HepG2 (cell line): Measurements from ENCODE around the gene MRS2. TPM values are rescaled to one million over a fixed set of nuclear protein-coding genes. Genes with fewer than 3 reads are reported as not detected.
A peak's percentile ranks its signal among the peaks of the same experiment; 100 is the strongest.

Experiments used
- ATAC-seq: fragments of 200-7000 bp; cut with Tn5 transposase; 3 replicates; pipeline ENCODE4 v1.9.1; 2020; ENCODE audit warnings: mild to moderate bottlenecking, moderate library complexity
- BruUV-seq: library from RNA; stranded (reverse); fragments of 400-500 nt; replicated peaks from 2 replicates; lab custom pipeline; 2021; lab: Mats Ljungman, UMichigan
- CTCF ChIA-PET: fragments of 300-600 bp; formaldehyde crosslinking; extraction: SDS; loops from one replicate; lab custom pipeline; 2021; ENCODE audit warnings: low total read pairs, inconsistent platforms, low intra/inter-chr PET ratio; lab: Yijun Ruan, JAX
- POLR2A ChIA-PET: fragments of 350-600 bp; sonication (Branson Sonifier 250); formaldehyde crosslinking; loops from one replicate; lab custom pipeline; 2020; ENCODE audit warnings: antibody characterized with exemption, inconsistent platforms; lab: Yijun Ruan, JAX
- DNase-seq: peaks from one replicate; pipeline ENCODE4 v3.0.0-alpha.2; 2015; ENCODE audit warnings: low spot score
- FAIRE-seq: peaks from 3 replicates; lab custom pipeline; 2011; peaks lifted over from hg19 to GRCh38; lab: Jason Lieb, UNC
- H2AFZ ChIP-seq: one replicate; pipeline ENCODE4 v1.6.1; 2011; ENCODE audit warnings: low read length, inconsistent platforms
- H3K27ac ChIP-seq: fragments of 300-600 bp; 3 replicates; pipeline ENCODE4 v1.8.0; 2011; ENCODE audit warnings: mixed run types, mild to moderate bottlenecking, mixed read lengths, low read length, inconsistent platforms; ENCODE audit not compliant: insufficient read depth; ENCODE audit errors: extremely low read length
- H3K27me3 ChIP-seq, 2 experiments: fragments of 200-600 bp in 1 of 2; 2 replicates in 1 of 2; 3 replicates in 1 of 2; pipeline versions ENCODE4 v1.6.0 to v1.8.0; 2011; ENCODE audit warnings: low read length in 2 of 2, mild to moderate bottlenecking in 2 of 2, moderate library complexity in 2 of 2, inconsistent platforms in 1 of 2; ENCODE audit not compliant: insufficient read depth in 2 of 2, control insufficient read depth in 1 of 2
- H3K36me3 ChIP-seq, 2 experiments: fragments of 200-600 bp in 1 of 2; replicated peaks in 1 of 2; 2 replicates in 1 of 2; 3 replicates in 1 of 2; pipeline versions ENCODE4 v1.5.1 to v1.8.0; 2011; ENCODE audit warnings: low read length in 2 of 2, inconsistent platforms in 1 of 2; ENCODE audit not compliant: insufficient read depth in 2 of 2, control insufficient read depth in 1 of 2
- H3K4me1 ChIP-seq: 2 replicates; pipeline ENCODE4 v1.5.1; 2012; ENCODE audit warnings: low read length, inconsistent platforms; ENCODE audit not compliant: insufficient read depth
- H3K4me2 ChIP-seq: 2 replicates; pipeline ENCODE4 v1.6.0; 2011; ENCODE audit warnings: low read depth, low read length, inconsistent platforms
- H3K4me3 ChIP-seq, 3 experiments: fragments of 200-600 bp in 1 of 3; sonication (generic), shearing (Covaris generic) in 1 of 3; replicated peaks in 1 of 3; 2 replicates each; pipeline ENCODE4 v1.5.1; 2011 to 2016; ENCODE audit warnings: low read length in 3 of 3, inconsistent platforms in 2 of 3, low read depth in 2 of 3, mild to moderate bottlenecking in 2 of 3, control low read depth in 1 of 3, mixed read lengths in 1 of 3; ENCODE audit not compliant: insufficient read depth in 1 of 3
- H3K79me2 ChIP-seq: one replicate; pipeline ENCODE4 v1.6.1; 2011; ENCODE audit warnings: low read length, inconsistent platforms; ENCODE audit not compliant: insufficient read depth
- H3K9ac ChIP-seq: 2 replicates; pipeline ENCODE4 v1.6.0; 2011; ENCODE audit warnings: mild to moderate bottlenecking, low read depth, low read length, inconsistent platforms; ENCODE audit not compliant: insufficient read depth
- H3K9me3 ChIP-seq: 2 replicates; pipeline ENCODE4 v1.5.1; 2012; ENCODE audit warnings: mild to moderate bottlenecking, low read length
- H4K20me1 ChIP-seq: 2 replicates; pipeline ENCODE4 v1.6.0; 2011; ENCODE audit warnings: inconsistent platforms, mild to moderate bottlenecking, low read length, moderate library complexity; ENCODE audit not compliant: insufficient read depth
- CENPT ChIP-seq: sonication (generic); formaldehyde crosslinking; IDR thresholded peaks from 2 replicates; pipeline ENCODE4 v1.8.0; 2022; ENCODE audit warnings: low read depth, mild to moderate bottlenecking, moderate library complexity, missing genetic modification reagents
- EP300 ChIP-seq, 3 experiments: sonication (generic) in 1 of 3; formaldehyde crosslinking in 1 of 3; IDR thresholded peaks; 2 replicates each; pipeline versions ENCODE4 v1.5.1 to v1.6.1; 2011 to 2020; ENCODE audit warnings: low read depth in 2 of 3, low read length in 2 of 3, borderline replicate concordance in 1 of 3, improper control_type of control experiment in 1 of 3, mild to moderate bottlenecking in 1 of 3, missing genetic modification reagents in 1 of 3, moderate library complexity in 1 of 3
- HDAC6 ChIP-seq: fragments of 200-600 bp; sonication (generic); IDR thresholded peaks from 2 replicates; pipeline ENCODE4 v1.7.0; 2017; ENCODE audit warnings: mild to moderate bottlenecking, antibody characterized with exemption, low read length, low read depth
- KAT8 ChIP-seq: IDR thresholded peaks from 2 replicates; pipeline ENCODE4 v1.6.1; 2016; ENCODE audit warnings: missing genetic modification reagents, missing compliant biosample characterization
- KDM5A ChIP-seq: fragments of 200-600 bp; sonication (generic); IDR thresholded peaks from 2 replicates; pipeline ENCODE4 v1.7.0; 2018; ENCODE audit warnings: antibody characterized with exemption, mild to moderate bottlenecking, low read length, borderline replicate concordance
- KLF9 ChIP-seq: IDR thresholded peaks from 2 replicates; pipeline ENCODE4 v1.6.1; 2016; ENCODE audit warnings: low read depth
- MBNL3 ChIP-seq: fragments of 250-450 bp; sonication (Bioruptor Pico); conservative IDR thresholded peaks from 2 replicates; pipeline ENCODE4 v1.8.0; 2022; ENCODE audit warnings: mild to moderate bottlenecking, inconsistent platforms
- MTERF4 ChIP-seq: sonication (generic); formaldehyde crosslinking; IDR thresholded peaks from 2 replicates; pipeline ENCODE4 v1.8.0; 2023; ENCODE audit warnings: mild to moderate bottlenecking, missing genetic modification reagents
- NR2C2 ChIP-seq: sonication (generic); formaldehyde crosslinking; IDR thresholded peaks from 2 replicates; pipeline ENCODE4 v1.4.0; 2020; ENCODE audit warnings: missing genetic modification reagents, mild to moderate bottlenecking, moderate library complexity, borderline replicate concordance
- ZNF691 ChIP-seq: sonication (generic); formaldehyde crosslinking; IDR thresholded peaks from 2 replicates; pipeline ENCODE4 v1.4.0; 2020; ENCODE audit warnings: missing genetic modification reagents, low read depth, mild to moderate bottlenecking, borderline replicate concordance
- WGBS: methylation state at CpG from one replicate; pipeline ENCODE4 v1.1.6; 2017; ENCODE audit warnings: low lambda C conversion rate; 5-methylcytosine and 5-hydroxymethylcytosine counted together
- in situ Hi-C: cut with HindIII; loops from 2 replicates; pipeline ENCODE4 v1.10.0; 2017; ENCODE audit warnings: low pct_unique_long_range_greater_than_20kb; ENCODE audit not compliant: extremely low pct_ligation_motif_present
- intact Hi-C: fragments of 100-400 bp; cut with micrococcal nuclease; formaldehyde crosslinking; loops from one replicate; pipeline ENCODE4 v1.10.0; 2022; ENCODE audit not compliant: unreplicated experiment
- polyA plus RNA-seq, 8 experiments: library from polyadenylated mRNA; depleted of rRNA in 3 of 8; stranded (reverse) in 7 of 8; unstranded in 1 of 8; fragments of >200 nt; fragmentation: Illumina TruSeq in 4 of 8; extraction: Trizol in 4 of 8; gene quantifications; 2 replicates each; pipeline versions ENCODE4 v1.2.1 to v1.2.3, GENCODE V29; 2011 to 2016; ENCODE audit warnings: low read depth in 4 of 8, missing spikeins in 1 of 8, mixed read lengths in 1 of 8; ENCODE audit not compliant: insufficient read depth in 1 of 8
- total RNA-seq, 5 experiments: library from RNA; depleted of rRNA; stranded (reverse); fragments of >200 nt; fragmentation: Illumina TruSeq; extraction: Trizol; gene quantifications; 2 replicates each; pipeline ENCODE4 v1.2.3, GENCODE V29; 2016; ENCODE audit warnings: low read depth in 1 of 5
- TF ChIP-seq, protein P1 (sequence below): sonication (generic); formaldehyde crosslinking; IDR thresholded peaks from 2 replicates; pipeline ENCODE4 v1.4.0; 2020; ENCODE audit warnings: missing genetic modification reagents
- TF ChIP-seq, protein P2 (sequence below): sonication (generic); formaldehyde crosslinking; IDR thresholded peaks from 2 replicates; pipeline ENCODE4 v1.8.1; 2023; ENCODE audit warnings: mild to moderate bottlenecking, inconsistent platforms, moderate library complexity, missing genetic modification reagents, borderline replicate concordance
- TF ChIP-seq, protein P3 (sequence below): sonication (generic); formaldehyde crosslinking; IDR thresholded peaks from 2 replicates; pipeline ENCODE4 v1.8.0; 2022; ENCODE audit warnings: mild to moderate bottlenecking, missing genetic modification reagents, moderate library complexity

The MRS2 gene
- total and polyA plus RNA-seq, 2 of the 13 experiments (the other 11 are each of a cell fraction or from before 2014, with no cell fraction given), result 31.1 to 83.8 TPM

- peak; percentile 94 to 98 for TF ChIP-seq EP300 (IDR thresholded peaks at IDR 0.05; ENCODE audit: low read depth in 2 of 2, low read length in 2 of 2)
- peak; percentile 94 for TF ChIP-seq EP300 (CRISPR knock-in tag; IDR thresholded peaks at IDR 0.05; ENCODE audit: borderline replicate concordance)
- peak; percentile 37; the same call in 1 of the 2 replicates for TF ChIP-seq KDM5A
- TF ChIP-seq, protein P1, sequence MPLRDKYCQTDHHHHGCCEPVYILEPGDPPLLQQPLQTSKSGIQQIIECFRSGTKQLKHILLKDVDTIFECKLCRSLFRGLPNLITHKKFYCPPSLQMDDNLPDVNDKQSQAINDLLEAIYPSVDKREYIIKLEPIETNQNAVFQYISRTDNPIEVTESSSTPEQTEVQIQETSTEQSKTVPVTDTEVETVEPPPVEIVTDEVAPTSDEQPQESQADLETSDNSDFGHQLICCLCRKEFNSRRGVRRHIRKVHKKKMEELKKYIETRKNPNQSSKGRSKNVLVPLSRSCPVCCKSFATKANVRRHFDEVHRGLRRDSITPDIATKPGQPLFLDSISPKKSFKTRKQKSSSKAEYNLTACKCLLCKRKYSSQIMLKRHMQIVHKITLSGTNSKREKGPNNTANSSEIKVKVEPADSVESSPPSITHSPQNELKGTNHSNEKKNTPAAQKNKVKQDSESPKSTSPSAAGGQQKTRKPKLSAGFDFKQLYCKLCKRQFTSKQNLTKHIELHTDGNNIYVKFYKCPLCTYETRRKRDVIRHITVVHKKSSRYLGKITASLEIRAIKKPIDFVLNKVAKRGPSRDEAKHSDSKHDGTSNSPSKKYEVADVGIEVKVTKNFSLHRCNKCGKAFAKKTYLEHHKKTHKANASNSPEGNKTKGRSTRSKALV (CRISPR knock-in tag), result no peak; the same call in 1 of the 2 replicates
- 0 out of 2 replicates have a peak, but pooled peaks have one; percentile 54 for TF ChIP-seq KLF9 (CRISPR knock-in tag)
- TF ChIP-seq, all 625 proteins: peak for 268
Observed at GRCh38 chr6:24385536-24386269, 17.0 kb upstream of the MRS2 start (continued).

GRCh38 chr6:24387818-24388217 is 14.9 kb upstream of the MRS2 start:
- 92% methylated on average over 1 of the region's 1 CpG for WGBS
- FAIRE-seq (no peak), ATAC-seq (no peak), DNase-seq (no peak)
- Histone ChIP-seq H4K20me1 (no peaks in the 10 kb centered on the region), H3K4me1 (peaks cover 75% of the 10 kb centered on the region), H3K79me2 (no peaks in the 10 kb centered on the region), H3K9me3 (no peaks in the 10 kb centered on the region), H2AFZ (no peak overlapping the region), H3K27me3 (no peaks in the 10 kb centered on the region), H3K4me3 (no peak overlapping the region), H3K9ac (no peak overlapping the region), H3K36me3 (no peaks in the 10 kb centered on the region), H3K27ac (peak overlapping the region; percentile 1), H3K4me2 (peak overlapping the region; percentile 3; the same call in 1 of the 2 replicates)
- no TSS peak for BruUV-seq
- in situ Hi-C loops (loop anchor here (5.0 kb wide), 1 partner anchor 106 kb away; no protein-coding TSS in a partner anchor), intact Hi-C loops (loop anchor here (5.0 to 10.0 kb wide), 2 partner anchors 243 to 326 kb away; no protein-coding TSS in a partner anchor)
- ChIA-PET POLR2A (interaction anchor here (2.0 kb wide), 1 partner anchor 105 kb away, joined by 10 read pairs; no protein-coding TSS in a partner anchor), CTCF (interaction anchor here (4.6 kb wide), 1 partner anchor 105 kb away, joined by 112 read pairs; no protein-coding TSS in a partner anchor)
- TF ChIP-seq HDAC6, result no peak
- TF ChIP-seq, protein P2, sequence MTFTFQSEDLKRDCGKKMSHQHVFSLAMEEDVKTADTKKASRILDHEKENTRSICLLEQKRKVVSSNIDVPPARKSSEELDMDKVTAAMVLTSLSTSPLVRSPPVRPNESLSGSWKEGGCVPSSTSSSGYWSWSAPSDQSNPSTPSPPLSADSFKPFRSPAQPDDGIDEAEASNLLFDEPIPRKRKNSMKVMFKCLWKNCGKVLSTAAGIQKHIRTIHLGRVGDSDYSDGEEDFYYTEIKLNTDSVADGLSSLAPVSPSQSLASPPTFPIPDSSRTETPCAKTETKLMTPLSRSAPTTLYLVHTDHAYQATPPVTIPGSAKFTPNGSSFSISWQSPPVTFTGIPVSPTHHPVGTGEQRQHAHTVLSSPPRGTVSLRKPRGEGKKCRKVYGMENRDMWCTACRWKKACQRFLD (CRISPR knock-in tag), result no peak
- TF ChIP-seq MTERF4 (CRISPR knock-in tag), result no peak
- no peak for TF ChIP-seq MBNL3 (CRISPR knock-in tag)
- TF ChIP-seq, protein P3, sequence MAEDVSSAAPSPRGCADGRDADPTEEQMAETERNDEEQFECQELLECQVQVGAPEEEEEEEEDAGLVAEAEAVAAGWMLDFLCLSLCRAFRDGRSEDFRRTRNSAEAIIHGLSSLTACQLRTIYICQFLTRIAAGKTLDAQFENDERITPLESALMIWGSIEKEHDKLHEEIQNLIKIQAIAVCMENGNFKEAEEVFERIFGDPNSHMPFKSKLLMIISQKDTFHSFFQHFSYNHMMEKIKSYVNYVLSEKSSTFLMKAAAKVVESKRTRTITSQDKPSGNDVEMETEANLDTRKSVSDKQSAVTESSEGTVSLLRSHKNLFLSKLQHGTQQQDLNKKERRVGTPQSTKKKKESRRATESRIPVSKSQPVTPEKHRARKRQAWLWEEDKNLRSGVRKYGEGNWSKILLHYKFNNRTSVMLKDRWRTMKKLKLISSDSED (CRISPR knock-in tag), result no peak
- no peak for TF ChIP-seq CENPT (CRISPR knock-in tag)
- no peak for TF ChIP-seq NR2C2
- no peak for TF ChIP-seq KAT8
- TF ChIP-seq ZNF691 (CRISPR knock-in tag), result no peak
